RWPE2 (cell line): ENCODE results near the gene AASDHPPT.

ENCODE experiments used
- ATAC-seq: fragments of 200-7000 bp; cut with Tn5 transposase; 3 replicates; pipeline ENCODE4 v1.9.1; 2021; ENCODE audit warnings: low read depth
- DNase-seq: peaks from one replicate; pipeline ENCODE4 v3.0.0-alpha.2; 2020; ENCODE audit warnings: low spot score
- H3K27ac ChIP-seq: fragments of 450-650 bp; 2 replicates; pipeline ENCODE4 v1.5.1; 2017; ENCODE audit warnings: mild to moderate bottlenecking; ENCODE audit not compliant: poor library complexity, severe bottlenecking
- H3K27me3 ChIP-seq: fragments of 250-450 bp; sonication (Bioruptor Pico); 2 replicates; pipeline ENCODE4 v1.5.1; 2021; ENCODE audit warnings: mild to moderate bottlenecking, moderate library complexity; ENCODE audit not compliant: insufficient read depth, poor library complexity, severe bottlenecking
- H3K36me3 ChIP-seq: fragments of 250-450 bp; sonication (Bioruptor Pico); 2 replicates; pipeline ENCODE4 v1.5.1; 2020; ENCODE audit warnings: low read depth, mild to moderate bottlenecking, moderate library complexity
- H3K4me1 ChIP-seq: fragments of 250-450 bp; sonication (Bioruptor Pico); 2 replicates; pipeline ENCODE4 v1.5.1; 2021; ENCODE audit warnings: mild to moderate bottlenecking, moderate library complexity; ENCODE audit not compliant: insufficient read depth, poor library complexity, severe bottlenecking
- H3K4me3 ChIP-seq: fragments of 250-450 bp; sonication (Bioruptor Pico); 2 replicates; pipeline ENCODE4 v1.5.1; 2021; ENCODE audit warnings: mild to moderate bottlenecking, moderate library complexity; ENCODE audit not compliant: severe bottlenecking
- H3K9me3 ChIP-seq: fragments of 250-450 bp; sonication (Bioruptor Pico); 2 replicates; pipeline ENCODE4 v1.5.1; 2021; ENCODE audit warnings: mild to moderate bottlenecking, moderate library complexity; ENCODE audit not compliant: severe bottlenecking
- CTCF ChIP-seq: fragments of 450-650 bp; IDR thresholded peaks from one replicate; pipeline ENCODE4 v1.5.1; 2017; ENCODE audit warnings: mild to moderate bottlenecking, moderate library complexity; ENCODE audit not compliant: poor library complexity, severe bottlenecking

AASDHPPT gene, protein sequence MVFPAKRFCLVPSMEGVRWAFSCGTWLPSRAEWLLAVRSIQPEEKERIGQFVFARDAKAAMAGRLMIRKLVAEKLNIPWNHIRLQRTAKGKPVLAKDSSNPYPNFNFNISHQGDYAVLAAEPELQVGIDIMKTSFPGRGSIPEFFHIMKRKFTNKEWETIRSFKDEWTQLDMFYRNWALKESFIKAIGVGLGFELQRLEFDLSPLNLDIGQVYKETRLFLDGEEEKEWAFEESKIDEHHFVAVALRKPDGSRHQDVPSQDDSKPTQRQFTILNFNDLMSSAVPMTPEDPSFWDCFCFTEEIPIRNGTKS

DNA sequence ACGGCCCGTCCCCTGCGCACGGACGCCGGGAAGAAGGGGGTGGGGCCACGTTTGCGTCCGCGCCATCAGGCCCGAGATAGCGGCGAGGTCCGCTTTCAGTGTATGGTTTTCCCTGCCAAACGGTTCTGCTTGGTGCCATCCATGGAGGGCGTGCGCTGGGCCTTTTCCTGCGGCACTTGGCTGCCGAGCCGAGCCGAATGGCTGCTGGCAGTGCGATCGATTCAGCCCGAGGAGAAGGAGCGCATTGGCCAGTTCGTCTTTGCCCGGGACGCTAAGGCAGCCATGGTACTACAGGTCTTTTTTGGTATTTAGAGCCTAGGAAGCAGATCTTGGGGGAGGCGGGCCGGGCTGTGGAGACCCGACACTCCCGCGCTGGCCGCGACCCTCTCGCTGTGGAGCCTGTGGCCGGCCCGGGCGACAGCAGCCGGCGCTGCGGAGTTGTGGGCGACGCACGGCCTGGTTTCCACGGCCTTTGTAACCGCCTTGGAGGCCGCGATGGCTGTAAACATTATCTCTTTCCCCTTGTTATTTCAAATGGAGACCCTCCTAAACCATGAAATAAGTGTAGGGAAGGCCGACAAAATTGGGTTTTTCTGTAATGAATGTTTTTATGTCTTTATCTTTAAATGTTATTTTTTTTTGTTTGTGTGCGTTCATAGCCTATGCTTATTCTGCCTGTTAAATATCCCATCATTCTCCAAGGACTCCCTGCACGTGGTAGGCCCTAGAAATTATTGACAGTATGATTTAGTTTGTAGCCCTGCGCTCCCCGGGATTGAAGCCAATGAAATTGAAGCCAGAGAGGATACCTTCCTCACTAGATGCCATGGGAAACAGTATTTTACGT lies at the start of gene AASDHPPT:
AASDHPPT (plus strand) TSS at position 54 of the 847 bp plus-strand sequence; CDS start at position 103, 49 bp downstream.
- H3K4me1 ChIP-seq, result peaks cover 8% of the 10 kb centered on the region
- no peak for DNase-seq
- ATAC-seq, result peak; percentile 22
- no peaks in the 10 kb centered on the region for H3K9me3 ChIP-seq
- no peaks in the 10 kb centered on the region for H3K27me3 ChIP-seq
- peak within 1 kb of the TSS; percentile 81 for H3K4me3 ChIP-seq
- TF ChIP-seq CTCF, result no peak
- H3K27ac ChIP-seq, result peak within 1 kb of the TSS; percentile 55
- H3K36me3 ChIP-seq, result peaks cover 36% of the 10 kb centered on the region

GRCh38 chr11:106030609-106031008 lies 46.9 kb upstream of the AASDHPPT start:
- no peak for ATAC-seq

GRCh38 chr11:106031202-106031810 lies 46.2 kb upstream of the AASDHPPT start:
- no peaks in the 10 kb centered on the region for H3K9me3 ChIP-seq
- no peak overlapping the region for H3K4me3 ChIP-seq
- H3K27me3 ChIP-seq, result no peaks in the 10 kb centered on the region
- H3K4me1 ChIP-seq, result peaks cover 4% of the 10 kb centered on the region
- ATAC-seq (peak; percentile 95), DNase-seq (no peak)
- no peak for TF ChIP-seq CTCF
- no peaks in the 10 kb centered on the region for H3K36me3 ChIP-seq
- peak overlapping the region; percentile 19 for H3K27ac ChIP-seq

More at GRCh38 chr11:106030609-106031008, 46.9 kb upstream of the AASDHPPT start:
- H3K4me1 ChIP-seq, result peaks cover 4% of the 10 kb centered on the region
- H3K36me3 ChIP-seq, result no peaks in the 10 kb centered on the region
- no peak overlapping the region for H3K27ac ChIP-seq
- DNase-seq, result no peak
- no peak for TF ChIP-seq CTCF
- no peak overlapping the region for H3K4me3 ChIP-seq
- no peaks in the 10 kb centered on the region for H3K27me3 ChIP-seq
- H3K9me3 ChIP-seq, result no peaks in the 10 kb centered on the region

- Histone ChIP-seq H3K4me3 (no peak overlapping the region), H3K27me3 (no peaks in the 10 kb centered on the region), H3K27ac (no peak overlapping the region), H3K4me1 (peaks cover 4% of the 10 kb centered on the region), H3K9me3 (no peaks in the 10 kb centered on the region), H3K36me3 (no peaks in the 10 kb centered on the region)
- no peak for TF ChIP-seq CTCF
- DNase-seq, result no peak
- ATAC-seq, result no peak
These were observed 45.5 kb upstream of the AASDHPPT start for GRCh38 chr11:106031936-106032335.
